CMK (cell line): ENCODE measurements around the gene DNM1.
"Not testable (repeated sequence)": the region's sequence is repeated elsewhere in the genome, so short reads cannot be mapped to it uniquely, and the experiment has no call there.

Experiments used
- DNase-seq: peaks from one replicate; pipeline ENCODE4 v3.0.0-alpha.2; 2010; ENCODE audit warnings: low read depth

Gene DNM1

GRCh38 chr9:128178806-128179431, 24.3 kb upstream of the DNM1 start:
- DNase-seq: no peak

GRCh38 chr9:128180001-128180400, 23.2 kb upstream of the DNM1 start:
- no peak for DNase-seq

DNA sequence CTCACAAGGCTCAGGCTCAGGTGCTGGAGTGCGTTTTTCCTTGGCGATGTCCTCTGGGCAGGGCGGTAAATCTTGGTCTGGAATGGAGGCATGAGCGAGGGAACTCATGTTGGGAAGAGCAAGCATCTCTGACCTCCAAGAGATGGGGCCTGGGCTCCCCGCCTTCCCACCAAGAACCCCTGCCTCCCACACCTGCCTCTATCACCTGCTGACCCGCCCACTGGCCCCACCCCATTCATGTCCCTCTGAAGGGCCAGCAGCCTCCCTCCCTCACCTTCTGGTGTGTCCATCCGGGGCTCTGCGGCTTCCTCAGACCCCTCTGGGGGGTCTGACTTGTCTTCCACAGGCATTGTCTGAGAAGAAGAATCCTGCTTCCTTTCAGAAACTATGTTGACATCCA, 22.7 kb upstream of the DNM1 start:
- no peak for DNase-seq

- not testable (repeated sequence) for DNase-seq
Measured at GRCh38 chr9:128181480-128181879, 21.7 kb upstream of the DNM1 start.

DNA sequence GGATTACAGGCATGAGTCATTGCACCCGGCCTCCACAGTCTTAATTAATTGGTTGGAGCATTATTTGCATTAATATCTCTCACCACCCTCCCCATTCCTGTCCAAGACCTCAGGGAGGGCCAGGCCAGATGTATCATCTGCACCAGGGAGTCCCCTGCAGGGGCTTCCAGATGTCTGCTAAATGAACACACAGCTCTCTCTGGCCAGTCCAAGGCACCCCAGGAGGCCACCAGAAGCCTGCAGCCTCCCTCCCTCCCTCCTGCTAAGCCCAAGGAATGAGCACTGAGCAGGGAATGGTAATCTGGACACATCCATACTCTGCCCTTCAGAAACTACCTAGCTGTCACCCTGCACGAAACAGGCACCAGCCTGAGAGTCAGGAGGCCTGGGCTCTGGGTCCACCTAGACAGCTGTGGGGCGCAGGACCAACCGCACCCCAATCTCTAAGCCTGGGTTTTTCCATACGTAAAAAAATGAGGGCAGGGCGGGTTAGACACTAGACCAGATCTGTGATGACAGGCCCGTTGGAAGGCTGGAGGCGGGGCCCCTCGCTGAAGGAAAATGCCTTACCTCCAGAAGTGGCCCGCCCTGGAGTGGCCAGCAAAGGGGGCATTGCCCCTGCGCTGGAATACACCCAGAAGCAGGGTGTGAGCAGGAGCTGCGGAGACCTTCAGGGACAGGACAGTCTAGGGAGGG, 20.1 kb upstream of the DNM1 start:
- no peak for DNase-seq

DNA sequence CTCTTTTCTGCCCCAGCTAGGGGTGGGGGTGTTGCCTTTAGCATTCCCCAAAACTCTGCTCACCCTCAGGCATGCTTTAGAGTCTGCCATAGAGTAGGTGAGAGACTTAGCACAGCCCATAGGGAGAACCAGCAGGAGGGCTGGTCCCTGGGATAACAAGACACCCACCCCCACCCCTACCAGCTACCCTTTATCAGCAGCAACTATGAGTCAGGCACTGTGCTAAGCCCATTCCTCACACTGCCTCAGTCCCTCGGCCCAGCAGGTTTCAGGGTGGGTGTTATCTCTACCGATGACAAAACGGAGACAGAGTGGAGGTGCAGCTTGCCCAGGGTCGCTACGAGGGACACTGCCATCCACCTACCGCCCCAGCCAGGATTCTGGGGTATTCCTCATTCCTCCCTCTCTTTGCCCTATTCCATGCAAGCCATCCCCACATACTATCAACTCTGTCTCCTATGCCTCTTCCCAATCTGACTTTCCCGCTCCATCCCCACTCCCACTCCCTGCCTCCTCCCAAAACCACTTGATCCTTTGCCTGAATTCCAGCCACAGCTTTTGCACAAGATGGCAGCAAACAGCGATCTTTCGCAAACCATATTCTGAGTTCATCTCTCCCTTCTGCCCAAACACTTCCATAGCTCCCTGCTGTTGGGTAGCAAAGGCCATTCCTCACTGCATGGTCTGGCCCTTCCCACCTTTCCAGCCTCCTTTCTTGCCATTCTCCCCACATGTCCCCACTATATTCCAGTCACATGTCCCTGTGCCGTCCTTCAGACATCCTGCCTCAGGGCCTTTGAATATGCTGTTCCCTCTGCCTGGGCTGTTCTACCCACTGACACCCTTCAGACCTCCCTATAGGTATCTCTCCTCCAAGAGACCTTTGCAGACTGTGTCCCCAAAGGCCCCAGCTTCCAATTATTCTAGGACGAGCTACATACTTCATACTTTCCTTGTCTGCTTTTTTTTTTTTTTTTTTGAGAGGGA, 16.9 kb upstream of the DNM1 start:
- DNase-seq: no peak

DNA sequence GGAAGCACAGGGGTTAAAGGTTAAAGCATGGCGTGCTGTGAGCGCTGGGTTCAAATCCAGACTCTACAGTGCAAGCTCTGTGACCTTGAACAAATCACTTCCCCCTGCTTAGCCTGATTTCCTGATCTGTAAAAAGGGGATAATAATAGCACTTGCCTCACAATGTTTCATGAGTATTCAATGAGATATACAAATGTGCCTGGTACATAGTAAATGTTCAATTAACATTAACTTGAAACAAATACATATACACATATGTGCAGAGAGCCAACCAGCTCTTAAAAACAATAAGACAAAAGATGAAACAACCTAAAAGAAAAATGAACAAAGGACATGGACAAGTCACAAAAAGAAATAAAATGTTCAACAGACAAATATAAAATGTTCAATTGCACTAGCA, 15.8 kb upstream of the DNM1 start:
- DNase-seq: no peak

GRCh38 chr9:128188209-128188608, 15.0 kb upstream of the DNM1 start:
- no peak for DNase-seq

DNA sequence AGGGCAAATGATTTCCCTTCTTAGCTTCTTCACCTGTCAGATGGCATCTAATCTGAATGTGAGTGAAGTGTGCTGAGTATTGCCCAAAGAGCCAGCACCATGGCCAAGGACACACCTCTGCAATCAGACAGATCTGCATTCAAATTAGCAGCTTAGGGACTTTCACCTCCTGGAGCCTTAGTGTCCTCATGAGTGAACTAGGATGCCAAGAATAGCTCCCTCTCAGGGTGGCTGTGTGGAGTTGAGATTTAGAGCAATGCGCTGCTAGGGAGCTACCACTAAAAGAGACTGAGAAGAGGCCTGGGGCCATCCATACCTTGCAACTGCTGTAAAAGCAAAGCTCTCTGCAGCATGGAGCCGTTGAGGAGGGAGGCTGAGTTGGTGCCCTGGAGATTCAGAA, 13.2 kb upstream of the DNM1 start:
- no peak for DNase-seq

DNA sequence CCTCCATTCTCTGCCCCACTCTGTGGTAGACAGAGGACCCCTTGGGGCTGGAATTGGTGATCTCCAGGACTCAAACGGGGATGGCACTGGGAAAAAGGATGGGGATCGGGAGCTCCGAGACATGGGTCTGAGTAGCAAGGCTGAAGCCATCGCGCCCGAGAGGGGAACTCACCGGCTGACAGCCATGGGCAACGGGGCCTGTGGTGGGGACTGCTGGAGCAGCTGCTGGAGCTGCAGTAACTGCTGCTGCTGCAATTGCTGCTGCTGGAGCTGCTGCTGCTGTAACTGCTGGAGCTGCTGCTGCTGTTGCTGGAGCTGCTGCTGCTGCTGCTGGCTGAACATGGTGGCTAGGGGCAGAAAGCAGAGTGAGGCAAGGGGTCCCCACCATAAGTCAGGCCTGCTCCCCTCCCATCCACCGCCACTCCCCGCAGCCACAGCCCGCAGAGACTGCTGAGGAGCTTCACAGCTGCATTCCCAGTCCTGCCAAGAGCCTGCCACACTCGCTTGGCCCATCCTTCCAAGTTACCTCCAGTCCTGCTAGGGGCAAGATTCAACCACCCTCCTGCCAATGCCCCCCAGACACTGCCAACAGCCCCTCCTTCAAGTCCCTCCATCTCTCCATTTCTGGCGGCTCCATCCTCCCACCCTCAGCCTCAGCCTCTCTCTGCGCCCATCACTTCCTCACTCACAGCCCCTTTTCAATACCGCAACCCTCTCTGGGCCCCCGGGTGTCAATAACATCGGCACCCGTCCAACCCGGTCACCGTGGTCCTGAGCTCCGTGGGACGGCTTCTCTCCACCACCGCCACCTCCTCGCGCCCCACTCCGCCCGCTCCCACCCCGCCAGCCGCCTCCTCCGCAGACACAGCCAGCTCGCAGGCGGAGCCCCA, 12.4 kb upstream of the DNM1 start:
- DNase-seq: peak; percentile 31

DNA sequence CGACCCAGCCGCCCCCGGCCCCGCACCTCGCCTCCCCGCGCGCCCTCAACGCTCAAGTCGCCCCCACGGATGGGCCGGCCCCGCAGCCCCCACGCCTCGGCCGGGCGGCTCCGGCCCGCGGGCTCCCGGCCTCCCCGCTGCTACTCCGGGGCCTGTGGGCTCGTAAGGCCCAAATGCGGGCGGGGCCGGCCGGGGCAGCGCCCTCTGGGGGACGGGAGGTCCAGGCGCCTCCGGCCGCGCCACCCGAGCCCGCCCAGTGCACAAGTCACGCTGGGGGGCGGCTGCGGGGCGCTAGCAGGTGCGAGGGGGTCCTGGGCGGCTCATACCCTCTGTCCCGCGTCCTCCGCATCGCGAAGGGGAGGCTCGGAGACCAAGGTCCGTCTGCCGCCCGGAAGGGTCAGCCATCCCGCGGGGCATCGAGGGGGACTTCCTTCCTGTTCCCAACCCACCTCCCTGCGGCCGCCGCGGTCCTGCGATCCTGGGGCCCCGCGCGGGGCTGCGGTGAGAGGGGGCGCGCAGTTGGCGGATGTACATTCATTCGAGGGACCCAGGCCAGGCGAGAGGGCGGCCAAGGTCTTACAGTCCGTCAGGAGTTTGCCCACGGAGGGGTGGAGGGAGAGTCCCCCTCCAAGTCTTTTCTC, 11.7 kb upstream of the DNM1 start, which contains the start of gene CIZ1:
Gene CIZ1 (minus strand): TSS at position 167 of the 641 bp plus-strand sequence. CDS start 715 bp downstream, outside the sequence.
- peak; percentile 87 for DNase-seq

GRCh38 chr9:128192601-128193371, 10.4 kb upstream of the DNM1 start:
- DNase-seq: no peak

GRCh38 chr9:128193469-128194096, 9.6 kb upstream of the DNM1 start:
- no peak for DNase-seq

DNA sequence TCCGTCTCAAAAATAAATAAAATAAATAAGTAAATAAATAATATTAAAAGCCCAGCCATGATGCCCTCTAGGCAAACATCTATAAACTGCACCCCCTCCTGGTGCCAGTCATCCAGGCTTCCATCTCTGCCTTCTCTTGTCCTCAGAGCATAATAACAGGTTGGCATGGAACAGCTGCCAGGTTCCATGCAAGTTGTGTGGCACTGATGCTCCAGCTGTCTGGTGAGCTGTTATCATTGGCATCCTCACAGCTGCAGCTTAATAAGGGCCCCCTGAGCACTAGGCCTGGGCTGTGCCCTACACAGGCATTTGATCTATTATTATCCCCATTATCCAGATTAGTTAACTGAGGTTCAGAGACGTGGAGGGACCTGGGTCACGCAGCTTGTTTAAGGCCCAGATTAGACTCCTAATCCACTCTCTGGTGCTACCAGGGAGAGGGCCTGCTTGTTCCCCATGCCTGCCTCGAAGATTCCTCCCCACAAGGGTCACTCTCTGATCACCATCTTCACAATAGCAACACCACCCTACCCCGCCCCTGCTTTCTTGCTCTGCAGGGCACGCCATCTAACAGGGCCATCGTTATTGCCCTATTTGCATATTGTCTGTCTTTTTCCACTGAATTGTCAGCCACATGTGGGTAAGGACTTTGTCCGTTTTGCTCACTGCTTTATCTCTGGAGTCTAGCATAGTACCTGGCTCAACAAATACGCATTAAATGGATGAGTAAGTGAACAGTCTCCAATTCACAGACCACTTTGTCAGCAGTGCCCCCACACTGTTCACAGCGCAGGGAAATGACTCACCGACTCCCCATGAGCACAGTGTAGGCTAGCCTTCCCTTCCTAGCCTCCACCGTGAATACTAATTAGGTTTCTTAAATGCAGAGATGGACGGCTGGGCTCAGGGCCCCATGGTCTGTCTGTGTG, 1.5 kb upstream of the DNM1 start:
- no peak for DNase-seq

DNA sequence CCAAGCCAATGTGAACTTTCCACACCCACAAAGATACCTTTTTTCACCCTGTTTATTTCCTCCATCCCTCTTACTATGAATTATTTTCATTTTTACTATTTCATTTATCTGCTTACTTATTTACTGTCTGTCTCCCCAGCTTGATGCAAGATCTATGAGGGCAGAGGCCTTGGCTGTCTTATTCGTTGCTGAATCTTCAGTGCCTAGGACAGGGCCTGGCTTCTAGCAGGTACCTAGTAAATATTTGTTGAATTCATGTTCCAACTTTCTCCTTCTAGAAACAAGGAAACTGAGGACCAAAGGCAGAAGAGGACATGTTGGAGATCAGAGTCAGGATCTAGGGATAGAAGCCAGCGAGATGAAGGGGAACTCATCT, 543 bp upstream of the DNM1 start:
- no peak for DNase-seq

- peak; percentile 52 for DNase-seq
Measured at GRCh38 chr9:128203707-128204551, 750 bp downstream of the DNM1 start.

DNA sequence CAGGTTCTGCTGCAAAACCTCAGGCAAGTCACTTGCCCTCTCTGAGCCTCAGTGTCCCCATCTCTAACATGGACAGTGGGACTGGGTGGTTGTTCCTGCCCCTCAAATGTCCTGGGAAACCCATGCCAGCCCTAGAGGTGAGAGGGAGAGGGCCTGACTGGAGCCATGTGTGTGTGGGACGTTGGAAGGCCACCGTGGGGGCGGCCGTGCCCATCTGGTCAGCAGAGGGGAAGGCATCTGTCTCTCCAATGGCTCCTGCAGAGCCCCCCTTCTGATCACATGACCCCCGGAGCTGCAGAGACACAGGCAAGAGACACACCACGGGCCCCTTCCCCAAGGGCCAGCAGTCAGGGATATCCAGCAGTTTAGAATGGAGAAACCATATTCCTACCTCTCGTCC, 1.7 kb downstream of the DNM1 start:
- DNase-seq: no peak
